HG03066 (cell line): ENCODE data around the gene ENDOV.

ENCODE experiments used
- ATAC-seq: cut with Tn5 transposase; IDR thresholded peaks from one replicate; pipeline ENCODE4 v1.9.1; 2021; ENCODE audit warnings: low read depth; ENCODE audit not compliant: unreplicated experiment

Gene ENDOV

GRCh38 chr17:80414803-80415625 lies at the start of gene ENDOV:
Gene ENDOV, plus strand, starts transcription at chr17:80415167. Its CDS starts 28 bp downstream, at chr17:80415195.
- peak; percentile 92 for ATAC-seq

GRCh38 chr17:80365983-80366382 lies 49.0 kb upstream of the ENDOV start:
- ATAC-seq: no peak

- no peak for ATAC-seq
Measured at GRCh38 chr17:80367503-80367902, 47.5 kb upstream of the ENDOV start.

GRCh38 chr17:80371196-80371595 lies 43.8 kb upstream of the ENDOV start:
- no peak for ATAC-seq

DNA sequence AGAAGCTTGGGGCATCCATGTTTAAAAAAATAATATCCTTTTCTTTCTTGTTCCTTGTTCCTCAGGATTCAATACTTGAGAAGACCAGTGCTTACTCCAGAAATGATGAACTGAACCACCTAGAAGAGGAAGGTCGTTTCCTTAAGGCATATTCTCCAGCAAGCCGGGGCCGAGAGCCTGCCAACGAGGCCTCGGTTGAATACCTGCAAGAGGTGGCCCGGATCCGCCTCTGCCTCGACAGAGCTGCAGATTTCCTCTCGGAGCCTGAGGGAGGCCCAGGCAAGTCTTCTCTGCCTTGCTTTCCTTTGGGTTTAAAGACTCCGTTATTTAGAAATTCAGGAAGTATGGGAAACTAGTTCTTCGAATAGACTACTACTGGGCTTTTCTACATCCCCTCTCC lies 42.5 kb upstream of the ENDOV start:
- ATAC-seq: no peak

DNA sequence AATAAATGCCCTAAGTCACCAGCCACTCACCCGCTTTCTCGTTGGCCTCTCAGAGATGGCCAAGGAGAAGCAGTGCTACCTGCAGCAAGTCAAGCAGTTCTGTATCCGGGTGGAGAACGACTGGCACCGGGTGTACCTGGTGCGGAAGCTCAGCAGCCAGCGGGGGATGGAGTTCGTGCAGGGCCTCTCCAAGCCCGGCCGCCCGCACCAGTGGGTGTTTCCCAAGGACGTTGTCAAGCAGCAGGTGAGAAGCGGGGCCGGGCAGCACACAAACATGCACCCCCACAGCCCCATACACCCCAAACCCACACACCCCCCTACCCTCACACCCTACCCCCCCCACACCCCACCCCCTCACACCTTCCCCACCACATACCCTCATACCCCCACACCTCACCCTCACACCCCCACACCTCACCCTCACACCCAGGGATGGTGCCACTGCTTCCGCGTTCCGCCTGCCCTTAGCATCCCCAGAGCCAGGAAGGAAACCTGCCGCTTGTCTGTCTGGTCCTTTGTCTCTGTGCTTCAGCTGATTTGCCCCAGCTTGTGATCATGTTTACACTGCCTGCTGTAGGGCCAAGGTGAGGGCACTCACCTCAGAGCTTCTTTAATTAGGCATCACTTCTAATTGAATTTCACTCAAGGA lies 41.9 kb upstream of the ENDOV start:
- no peak for ATAC-seq

- no peak for ATAC-seq
Measured at GRCh38 chr17:80374039-80374731, 40.8 kb upstream of the ENDOV start.

- ATAC-seq: no peak
Measured at GRCh38 chr17:80374732-80375585, 40.0 kb upstream of the ENDOV start.

- ATAC-seq: no peak
Measured at GRCh38 chr17:80376531-80376930, 38.4 kb upstream of the ENDOV start.

GRCh38 chr17:80377798-80378197 lies 37.2 kb upstream of the ENDOV start:
- ATAC-seq: no peak

DNA sequence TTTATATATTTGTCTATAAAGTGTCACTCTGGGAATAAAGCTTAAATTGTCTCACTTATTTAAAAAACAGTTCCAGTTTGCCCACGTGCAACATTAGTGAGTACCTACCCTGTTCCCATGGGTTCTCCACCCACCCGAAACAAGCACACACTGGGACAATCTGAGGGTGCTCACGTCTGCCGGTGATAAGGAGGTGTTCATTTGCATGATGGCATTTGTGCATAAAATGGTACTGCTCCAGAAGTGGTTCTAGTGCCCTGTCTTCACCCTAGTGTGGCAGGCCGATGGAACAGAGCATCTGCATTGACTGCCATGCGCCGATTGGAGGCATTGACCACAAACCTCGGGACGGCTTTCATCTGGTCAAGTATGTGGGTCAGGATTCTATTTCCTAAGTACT lies 35.6 kb upstream of the ENDOV start:
- ATAC-seq: no peak

DNA sequence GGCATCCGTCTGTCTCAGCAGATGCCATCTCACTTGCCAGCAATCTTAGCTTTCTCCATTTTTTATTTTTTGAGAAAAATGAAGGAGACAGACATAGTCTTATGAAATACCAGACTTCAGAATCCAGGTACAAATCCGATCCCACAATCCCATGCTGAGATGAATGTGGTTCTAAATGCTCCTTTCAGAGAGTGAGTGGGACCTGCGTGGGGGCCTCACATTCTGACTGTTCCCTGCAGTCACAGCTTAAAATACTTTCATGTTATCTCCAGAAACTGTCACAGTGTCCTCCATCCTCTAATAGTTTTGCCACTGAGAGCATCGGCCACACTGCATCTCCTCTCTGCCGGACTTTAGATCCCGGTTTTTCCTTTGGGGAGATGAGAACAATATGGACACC lies 34.9 kb upstream of the ENDOV start:
- ATAC-seq: no peak

- no peak for ATAC-seq
Measured at GRCh38 chr17:80380555-80381002, 34.4 kb upstream of the ENDOV start.

GRCh38 chr17:80381416-80381923 lies 33.5 kb upstream of the ENDOV start:
- ATAC-seq: no peak

GRCh38 chr17:80382446-80382845 lies 32.5 kb upstream of the ENDOV start:
- no peak for ATAC-seq

GRCh38 chr17:80382956-80383355 lies 32.0 kb upstream of the ENDOV start:
- ATAC-seq: no peak

- no peak for ATAC-seq
Measured at GRCh38 chr17:80384078-80384960, 30.6 kb upstream of the ENDOV start.

DNA sequence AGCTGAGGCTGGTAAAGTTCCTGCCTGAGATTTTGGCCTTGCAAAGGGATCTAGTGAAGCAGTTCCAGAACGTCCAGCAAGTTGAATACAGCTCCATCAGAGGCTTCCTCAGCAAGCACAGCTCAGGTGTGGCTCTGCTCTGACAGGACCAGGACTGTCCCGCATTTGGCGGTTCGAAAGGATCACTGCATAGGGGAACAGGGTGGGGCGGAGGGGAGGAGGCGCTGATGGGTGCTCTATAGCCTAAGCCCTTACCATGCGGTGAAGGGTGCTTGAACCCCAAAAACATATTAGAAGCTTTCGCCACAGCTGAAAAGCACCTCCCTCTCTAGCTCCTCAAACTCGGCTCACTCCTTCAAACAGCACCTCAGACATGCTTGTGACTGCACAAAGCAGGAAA lies 29.9 kb upstream of the ENDOV start:
- ATAC-seq: no peak

DNA sequence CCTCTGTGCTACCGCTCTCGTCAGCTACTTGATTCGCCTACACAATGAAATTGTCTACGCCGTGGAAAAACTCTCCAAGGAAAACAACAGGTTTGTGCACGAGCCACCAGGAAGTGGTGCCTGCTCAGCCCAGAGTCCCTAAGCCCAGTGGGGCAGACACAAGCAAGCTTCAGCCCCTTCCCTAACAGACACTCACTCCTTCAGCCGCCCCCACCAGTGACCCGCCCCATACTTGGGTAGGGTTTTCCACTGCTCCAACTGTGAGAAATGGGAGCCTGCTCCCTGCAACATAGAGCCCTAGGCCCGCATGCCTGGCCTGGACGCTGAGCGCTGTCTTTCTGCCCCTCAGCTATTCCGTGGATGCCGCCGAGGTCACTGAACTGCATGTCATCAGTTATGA lies 28.6 kb upstream of the ENDOV start:
- no peak for ATAC-seq
